ENCODE results near the gene ARFGAP2. TPM values are rescaled to one million over a fixed set of nuclear protein-coding genes. Genes with fewer than 3 reads are reported as not detected.
"Not testable (repeated sequence)": the region's sequence is repeated elsewhere in the genome, so short reads cannot be mapped to it uniquely, and the experiment has no call there.

The ARFGAP2 gene
- total RNA-seq = 77.6 TPM

DNA sequence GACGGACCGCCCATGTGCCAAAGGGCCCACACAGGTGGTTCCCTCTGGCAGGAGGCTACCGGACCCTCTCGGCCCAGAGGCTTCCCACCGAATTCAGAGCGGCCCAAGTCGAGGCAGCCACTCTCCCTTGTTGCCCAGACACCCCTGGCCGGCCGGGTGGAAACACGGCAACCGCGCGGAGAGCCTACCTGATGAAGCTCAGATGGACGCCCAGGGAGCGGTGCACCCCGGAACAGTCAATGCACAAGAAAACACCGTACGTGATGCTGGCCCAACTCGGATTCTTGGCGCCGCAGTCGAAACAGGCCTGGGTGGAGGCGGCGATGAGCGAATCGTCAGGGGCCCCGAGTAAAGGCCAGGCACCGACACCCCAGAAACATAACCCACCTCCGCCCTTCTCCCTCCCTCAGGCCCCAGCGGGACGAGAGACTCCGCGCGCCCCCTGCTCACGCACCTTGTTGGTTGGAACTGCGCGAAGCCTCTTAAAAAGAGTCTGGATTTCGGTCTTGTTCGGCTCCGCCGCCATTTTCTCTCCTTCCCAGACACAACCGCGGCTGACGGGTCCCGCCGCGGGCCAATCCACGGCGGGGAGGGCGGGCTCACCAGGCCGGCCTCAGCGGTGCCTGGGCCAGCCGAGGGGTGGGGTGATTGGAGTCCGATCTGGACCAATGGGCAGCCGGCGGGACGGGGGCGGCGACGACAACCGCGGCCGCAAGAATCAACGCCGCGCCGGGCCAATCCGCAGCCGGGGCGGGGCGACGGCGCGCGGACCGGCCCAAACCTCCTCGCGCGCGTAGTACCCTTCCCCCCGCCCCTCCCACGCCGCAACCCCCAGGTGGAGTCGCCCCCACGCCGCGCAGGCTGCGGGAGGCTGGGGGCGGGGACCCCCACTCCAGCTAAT is at the start of gene ARFGAP2:
Gene ARFGAP2 (minus strand): TSS at position 552 of the 901 bp plus-strand sequence. CDS start 26 bp downstream, at position 526.
- ATAC-seq = peak; percentile 81
- peak; percentile 98 for DNase-seq (ENCODE audit: low spot score)

DNA sequence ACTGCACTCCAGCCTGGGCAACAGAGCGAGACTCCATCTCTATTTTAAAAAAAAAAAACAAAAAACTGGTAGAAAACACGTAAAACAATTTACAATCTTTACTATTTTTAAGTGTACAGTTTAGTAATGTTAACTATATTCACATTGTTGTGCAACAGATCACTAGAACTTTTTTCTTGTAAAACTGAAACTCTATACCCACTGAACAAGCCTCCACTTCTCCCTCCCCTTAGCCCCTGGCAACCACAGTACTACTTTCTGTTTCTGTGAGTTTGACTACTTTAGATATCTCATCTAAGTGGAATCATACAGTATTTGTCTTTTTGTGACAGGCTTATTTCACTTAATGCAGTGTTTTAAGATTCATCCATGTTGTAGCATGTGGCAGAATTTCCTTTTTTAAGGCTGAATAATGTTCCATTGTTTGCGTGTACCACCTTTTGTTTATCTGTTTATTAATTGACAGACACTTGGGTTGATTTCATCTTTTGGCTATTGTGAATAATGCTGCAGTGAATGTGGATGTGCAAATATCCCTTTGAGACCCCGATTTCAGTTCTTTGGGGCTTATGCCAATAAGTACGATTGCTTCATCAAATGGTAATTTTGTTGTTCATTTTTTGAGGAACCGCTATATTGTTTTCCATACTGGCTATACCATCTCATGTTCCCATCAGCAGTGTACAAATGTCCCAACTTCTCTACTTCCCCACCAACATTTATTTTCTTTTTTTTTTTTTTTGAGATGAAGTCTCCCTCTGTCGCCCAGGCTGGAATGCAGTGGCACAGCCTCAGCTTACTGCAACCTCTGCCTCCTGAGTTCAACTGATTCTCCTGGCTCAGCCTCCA is 49.1 kb upstream of the ARFGAP2 start:
- no peak for ATAC-seq

DNA sequence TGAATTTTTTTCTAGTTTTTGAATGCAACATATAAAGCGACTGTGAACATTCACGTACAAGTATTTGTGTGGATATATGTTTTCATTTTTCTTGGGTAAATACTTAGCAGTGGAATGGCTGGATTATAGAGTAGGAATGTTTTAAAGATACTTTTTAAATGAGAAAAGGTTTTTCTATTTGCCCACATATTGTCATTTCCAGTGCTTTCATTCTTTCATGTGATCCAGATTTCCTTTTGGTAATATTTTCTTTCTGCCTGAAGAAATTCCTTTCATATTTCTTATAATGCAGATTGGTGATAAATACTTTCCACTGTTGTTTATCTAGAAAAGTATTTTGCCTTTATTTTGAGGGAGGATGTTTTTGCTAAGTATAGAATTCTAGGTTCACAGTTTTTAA is 46.0 kb upstream of the ARFGAP2 start:
- ATAC-seq (no peak), DNase-seq (ENCODE audit: low spot score) (no peak)

More for the DNA sequence above, 49.1 kb upstream of the ARFGAP2 start:
- DNase-seq (ENCODE audit: low spot score) = no peak

- ATAC-seq = no peak
- no peak for DNase-seq (ENCODE audit: low spot score)
Observed at GRCh38 chr11:47220401-47220821, 43.7 kb upstream of the ARFGAP2 start.

GRCh38 chr11:47216121-47216798 is 39.6 kb upstream of the ARFGAP2 start:
- ATAC-seq = no peak
- no peak for DNase-seq (ENCODE audit: low spot score)

GRCh38 chr11:47215366-47215910 is 38.8 kb upstream of the ARFGAP2 start:
- ATAC-seq = no peak

DNA sequence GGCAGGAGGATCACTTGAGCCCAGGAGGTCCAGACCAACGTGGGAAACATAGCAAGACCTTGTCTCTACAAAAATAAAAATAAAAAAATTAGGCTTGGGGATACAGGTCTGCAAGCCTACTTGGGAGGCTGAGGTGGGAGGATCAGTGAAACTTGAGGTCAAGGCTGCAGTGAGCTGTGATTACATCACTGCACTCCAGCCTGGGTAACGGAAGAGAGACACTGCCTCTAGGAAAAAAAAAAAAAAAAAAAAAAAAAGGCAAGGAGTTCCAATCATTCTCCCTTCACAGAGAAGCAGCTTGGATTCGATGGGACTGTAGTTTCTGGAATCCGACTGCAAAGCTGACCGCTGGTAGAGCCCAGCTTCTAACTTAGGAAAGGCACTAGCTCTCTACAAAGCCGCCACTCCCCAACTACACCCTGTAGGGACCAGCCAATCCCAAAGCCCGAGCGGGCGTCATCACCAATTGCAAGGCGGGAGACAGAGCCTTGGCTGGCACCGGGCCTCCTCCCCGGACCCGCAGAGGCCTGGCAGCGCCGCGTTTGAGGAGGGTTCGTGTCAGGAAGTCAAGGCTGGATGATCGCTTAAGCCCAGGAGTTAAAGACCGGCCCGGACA is 37.4 kb upstream of the ARFGAP2 start:
- peak; percentile 87 for ATAC-seq
- peak; percentile 95 for DNase-seq (ENCODE audit: low spot score)

More at GRCh38 chr11:47215366-47215910, 38.8 kb upstream of the ARFGAP2 start:
- no peak for DNase-seq (ENCODE audit: low spot score)

DNA sequence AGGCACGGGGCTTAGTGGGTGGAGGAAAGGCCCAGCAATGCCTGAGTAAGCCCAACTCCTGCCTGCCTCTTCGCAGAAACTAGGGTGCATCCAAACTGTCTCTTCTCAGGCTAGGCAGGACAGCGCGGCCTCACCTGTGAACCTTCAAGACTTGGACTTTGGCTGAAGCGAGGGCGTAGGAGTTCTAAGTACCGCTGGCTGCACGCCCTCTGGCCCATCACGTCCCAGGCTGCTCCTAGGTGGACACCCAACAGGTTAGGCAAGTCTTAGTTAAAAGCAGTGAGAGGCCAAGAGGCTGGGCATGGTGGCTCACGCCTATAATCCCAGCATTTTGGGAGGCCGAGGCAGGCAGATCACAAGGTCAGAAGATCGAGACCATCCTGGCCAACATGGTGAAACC is 36.3 kb upstream of the ARFGAP2 start:
- DNase-seq (ENCODE audit: low spot score) (peak; percentile 69), ATAC-seq (peak; percentile 9)

- DNase-seq (ENCODE audit: low spot score) (no peak), ATAC-seq (peak; percentile 64)
Observed at GRCh38 chr11:47208628-47209027, 31.9 kb upstream of the ARFGAP2 start.

DNA sequence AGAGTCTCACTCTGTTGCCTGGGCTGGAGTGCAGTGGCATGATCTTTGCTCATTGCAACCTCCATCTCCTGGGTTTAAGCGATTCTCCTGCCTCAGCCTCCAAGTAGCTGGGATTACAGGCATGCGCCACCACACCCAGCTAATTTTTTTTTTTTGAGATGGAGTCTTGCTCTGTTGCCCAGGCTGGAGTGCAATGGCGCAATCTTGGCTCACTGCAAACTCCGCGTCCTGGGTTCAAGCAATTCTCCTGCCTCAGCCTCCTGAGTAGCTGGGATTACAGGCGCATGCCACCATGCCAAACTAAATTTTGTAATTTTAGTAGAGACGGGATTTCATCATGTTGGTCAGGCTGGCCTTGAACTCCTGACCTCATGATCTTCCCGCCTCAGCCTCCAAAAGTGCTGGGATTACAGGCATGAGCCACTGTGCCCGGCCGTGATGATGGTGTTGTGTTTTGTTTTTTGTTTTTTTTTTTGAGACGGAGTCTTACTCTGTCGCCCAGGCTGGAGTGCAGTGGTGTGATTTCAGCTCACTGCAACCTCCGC is 31.4 kb upstream of the ARFGAP2 start:
- peak; percentile 12 for ATAC-seq
- not testable (repeated sequence) for DNase-seq (ENCODE audit: low spot score)

GRCh38 chr11:47207459-47207858 is 30.8 kb upstream of the ARFGAP2 start:
- DNase-seq (ENCODE audit: low spot score) = no peak
- no peak for ATAC-seq

- not testable (repeated sequence) for DNase-seq (ENCODE audit: low spot score); ATAC-seq
Observed at GRCh38 chr11:47206577-47206976, 29.9 kb upstream of the ARFGAP2 start.

- ATAC-seq = no peak
- DNase-seq (ENCODE audit: low spot score) = no peak
Observed at GRCh38 chr11:47204637-47204989, 27.9 kb upstream of the ARFGAP2 start.

DNA sequence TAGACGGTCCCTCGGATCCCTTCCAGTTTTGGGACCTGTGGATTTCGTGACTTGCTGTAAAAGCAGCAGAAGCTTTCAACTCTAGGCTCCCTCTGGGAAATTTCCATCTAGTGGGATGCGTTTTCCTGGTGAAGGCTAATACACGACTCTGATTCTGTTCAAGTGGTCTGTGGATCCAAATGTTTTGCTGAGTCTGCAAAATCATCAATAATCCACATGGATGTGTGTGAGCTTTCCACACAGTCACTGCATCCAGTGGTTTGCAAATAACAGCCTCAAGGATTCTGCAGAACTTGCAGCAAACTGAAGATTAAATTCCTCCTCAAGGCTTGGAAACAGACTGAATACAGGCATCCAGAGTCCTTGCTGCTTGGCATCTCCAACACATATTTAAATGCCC is 25.9 kb upstream of the ARFGAP2 start:
- DNase-seq (ENCODE audit: low spot score) = no peak
- ATAC-seq = no peak

- no peak for DNase-seq (ENCODE audit: low spot score)
Observed at GRCh38 chr11:47201015-47201414, 24.3 kb upstream of the ARFGAP2 start.

GRCh38 chr11:47198161-47198560 is 21.5 kb upstream of the ARFGAP2 start:
- not testable (repeated sequence) for DNase-seq (ENCODE audit: low spot score); ATAC-seq

More at GRCh38 chr11:47201015-47201414, 24.3 kb upstream of the ARFGAP2 start:
- ATAC-seq = no peak

DNA sequence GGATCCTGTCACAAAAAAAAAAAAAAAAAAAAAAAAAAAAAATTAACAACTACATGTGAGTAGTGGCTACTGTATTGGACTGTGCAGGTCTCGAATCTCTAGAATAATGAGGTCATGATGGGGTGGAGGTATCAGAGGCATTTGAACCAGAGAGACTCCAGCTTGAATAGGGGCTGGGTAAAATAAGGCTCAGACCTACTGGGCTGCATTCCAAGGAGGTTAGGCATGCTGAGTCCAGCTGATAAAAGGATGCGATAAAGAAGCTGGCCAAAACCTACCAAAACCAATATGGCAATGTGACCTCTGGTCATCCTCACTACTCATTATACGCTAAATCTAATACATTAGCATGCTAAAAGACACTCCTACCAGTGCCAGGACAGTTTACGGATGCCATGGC is 15.4 kb upstream of the ARFGAP2 start:
- DNase-seq (ENCODE audit: low spot score) (peak; percentile 43), ATAC-seq (no peak)

DNA sequence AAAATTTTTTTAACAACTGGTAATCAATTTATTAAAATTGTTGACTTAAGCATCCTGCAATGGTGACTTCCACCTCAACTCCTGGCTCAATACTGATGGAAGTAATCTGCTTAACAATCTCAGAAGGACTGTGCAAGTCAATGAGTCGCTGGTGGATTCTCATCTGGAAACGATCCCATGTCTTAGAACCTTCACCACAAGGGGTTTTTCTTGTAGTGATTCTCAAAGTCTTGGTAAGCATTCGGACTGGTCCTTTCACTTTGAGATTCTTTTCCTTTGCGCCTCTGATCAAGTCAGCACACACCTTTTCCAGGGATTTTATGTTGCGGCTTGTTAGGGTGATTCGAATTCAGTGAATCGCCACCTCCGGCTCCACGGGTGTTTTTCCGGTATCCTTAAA is 14.5 kb upstream of the ARFGAP2 start:
- ATAC-seq; DNase-seq (ENCODE audit: low spot score): not testable (repeated sequence)

DNA sequence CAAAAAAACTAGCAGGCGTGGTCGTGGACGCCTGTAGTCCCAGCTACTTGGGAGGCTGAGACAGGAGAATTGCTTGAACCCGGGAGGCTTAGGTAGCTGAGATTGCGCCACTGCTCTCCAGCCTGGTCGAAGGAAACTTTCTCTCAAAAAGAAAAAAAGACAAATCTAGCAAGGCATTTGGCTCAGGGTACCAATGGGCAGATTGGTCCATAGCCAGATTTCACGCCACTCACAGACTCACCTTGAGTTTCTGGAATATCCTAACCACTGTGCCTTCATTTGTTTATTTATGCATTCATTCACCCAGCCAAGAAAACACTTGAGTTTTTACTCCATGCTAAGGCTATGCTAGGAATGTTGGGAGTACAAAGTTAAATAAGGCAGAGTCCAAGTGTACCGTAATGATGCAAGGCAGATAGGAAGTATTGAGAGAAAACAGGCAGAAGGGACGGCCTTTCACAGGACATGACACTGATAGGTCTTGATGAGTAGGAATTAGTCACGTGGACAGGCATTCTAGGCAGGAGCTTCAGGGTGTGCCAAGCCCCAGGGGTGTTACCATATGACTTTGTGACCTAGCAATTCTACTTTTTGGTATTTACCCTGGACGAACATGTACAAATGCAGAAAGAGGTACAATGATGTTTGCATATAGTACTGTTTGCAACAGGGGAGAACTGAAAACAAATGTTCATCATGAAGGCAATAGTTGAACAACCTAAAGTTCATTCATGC is 12.6 kb upstream of the ARFGAP2 start:
- peak; percentile 50 for ATAC-seq

More for the DNA sequence above, 12.6 kb upstream of the ARFGAP2 start:
- peak; percentile 89 for DNase-seq (ENCODE audit: low spot score)

Data from left lobe of liver (tissue), 2 donors.